Stimulated activated CD4-positive, alpha-beta T cell treated with anti-CD3 and anti-CD28 coated beads, Interleukin-4, amount 100 ng/mL, for 48 hours (primary cell): ENCODE measurements around the gene BRIP1.
"Not testable (repeated sequence)": the region's sequence is repeated elsewhere in the genome, so short reads cannot be mapped to it uniquely, and the experiment has no call there.

Experiments used
- DNase-seq, 2 donors: peaks; one replicate each; pipeline ENCODE4 v3.0.0-alpha.2; 2020; ENCODE audit warnings: low read depth in 2 of 2

Gene BRIP1

GRCh38 chr17:61828694-61829093 lies 34.6 kb downstream of the BRIP1 start:
- no peak for DNase-seq

GRCh38 chr17:61827649-61828395 lies 35.5 kb downstream of the BRIP1 start:
- no peak for DNase-seq

- DNase-seq = not testable (repeated sequence)
These were observed 36.5 kb downstream of the BRIP1 start for GRCh38 chr17:61826866-61827265.

GRCh38 chr17:61826198-61826597 lies 37.1 kb downstream of the BRIP1 start:
- not testable (repeated sequence) for DNase-seq

GRCh38 chr17:61825448-61826137 lies 37.7 kb downstream of the BRIP1 start:
- DNase-seq = no peak

- DNase-seq = no peak
These were observed 40.7 kb downstream of the BRIP1 start for GRCh38 chr17:61822326-61823285.

- no peak for DNase-seq
These were observed 41.7 kb downstream of the BRIP1 start for GRCh38 chr17:61821655-61822054.

GRCh38 chr17:61819265-61819664 lies 44.1 kb downstream of the BRIP1 start:
- not testable (repeated sequence) for DNase-seq

- no peak for DNase-seq
These were observed 45.1 kb downstream of the BRIP1 start for GRCh38 chr17:61818225-61818624.

GRCh38 chr17:61817452-61817851 lies 45.9 kb downstream of the BRIP1 start:
- DNase-seq = no peak

GRCh38 chr17:61816538-61816937 lies 46.8 kb downstream of the BRIP1 start:
- no peak for DNase-seq

GRCh38 chr17:61815863-61816503 lies 47.3 kb downstream of the BRIP1 start:
- no peak for DNase-seq

GRCh38 chr17:61814485-61814884 lies 48.8 kb downstream of the BRIP1 start:
- no peak for DNase-seq

- DNase-seq = no peak
These were observed 50.1 kb downstream of the BRIP1 start for GRCh38 chr17:61813211-61813610.

- DNase-seq = no peak
These were observed 50.6 kb downstream of the BRIP1 start for GRCh38 chr17:61812747-61813146.

- no peak for DNase-seq
These were observed 53.4 kb downstream of the BRIP1 start for GRCh38 chr17:61809816-61810392.

GRCh38 chr17:61808442-61808841 lies 54.9 kb downstream of the BRIP1 start:
- no peak for DNase-seq

GRCh38 chr17:61806936-61807335 lies 56.4 kb downstream of the BRIP1 start:
- DNase-seq = no peak

- DNase-seq = no peak
These were observed 57.1 kb downstream of the BRIP1 start for GRCh38 chr17:61806081-61806828.

- DNase-seq = no peak
These were observed 57.9 kb downstream of the BRIP1 start for GRCh38 chr17:61805399-61805798.

GRCh38 chr17:61803796-61804195 lies 59.5 kb downstream of the BRIP1 start:
- DNase-seq = no peak
